Measurements from ENCODE around the gene ZNF521.

- TF ChIP-seq, protein P1, sequence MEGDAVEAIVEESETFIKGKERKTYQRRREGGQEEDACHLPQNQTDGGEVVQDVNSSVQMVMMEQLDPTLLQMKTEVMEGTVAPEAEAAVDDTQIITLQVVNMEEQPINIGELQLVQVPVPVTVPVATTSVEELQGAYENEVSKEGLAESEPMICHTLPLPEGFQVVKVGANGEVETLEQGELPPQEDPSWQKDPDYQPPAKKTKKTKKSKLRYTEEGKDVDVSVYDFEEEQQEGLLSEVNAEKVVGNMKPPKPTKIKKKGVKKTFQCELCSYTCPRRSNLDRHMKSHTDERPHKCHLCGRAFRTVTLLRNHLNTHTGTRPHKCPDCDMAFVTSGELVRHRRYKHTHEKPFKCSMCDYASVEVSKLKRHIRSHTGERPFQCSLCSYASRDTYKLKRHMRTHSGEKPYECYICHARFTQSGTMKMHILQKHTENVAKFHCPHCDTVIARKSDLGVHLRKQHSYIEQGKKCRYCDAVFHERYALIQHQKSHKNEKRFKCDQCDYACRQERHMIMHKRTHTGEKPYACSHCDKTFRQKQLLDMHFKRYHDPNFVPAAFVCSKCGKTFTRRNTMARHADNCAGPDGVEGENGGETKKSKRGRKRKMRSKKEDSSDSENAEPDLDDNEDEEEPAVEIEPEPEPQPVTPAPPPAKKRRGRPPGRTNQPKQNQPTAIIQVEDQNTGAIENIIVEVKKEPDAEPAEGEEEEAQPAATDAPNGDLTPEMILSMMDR (IDR thresholded peaks at IDR 0.05 in 8 of 11, conservative IDR thresholded peaks at IDR 0.05 in 3 of 11), result no peak
- no peak for TF ChIP-seq POLR2AphosphoS5 (IDR thresholded peaks at IDR 0.05)
Measured at GRCh38 chr18:25229920-25230319, 122.0 kb downstream of the ZNF521 start.
